Stimulated activated CD4-positive, alpha-beta T cell treated with anti-CD3 and anti-CD28 coated beads, Interleukin-2, amount 100 ng/mL, for 48 hours (primary cell): Measurements from ENCODE around the gene KHDC1L.
"Not testable (repeated sequence)": the region's sequence is repeated elsewhere in the genome, so short reads cannot be mapped to it uniquely, and the experiment has no call there.

Source experiments
- DNase-seq, 2 donors: peaks; one replicate each; pipeline ENCODE4 v3.0.0-alpha.2; 2020

Gene KHDC1L, protein sequence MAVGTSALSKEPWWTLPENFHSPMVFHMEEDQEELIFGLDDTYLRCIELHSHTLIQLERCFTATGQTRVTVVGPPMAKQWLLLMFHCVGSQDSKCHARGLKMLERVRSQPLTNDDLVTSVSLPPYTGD

DNA sequence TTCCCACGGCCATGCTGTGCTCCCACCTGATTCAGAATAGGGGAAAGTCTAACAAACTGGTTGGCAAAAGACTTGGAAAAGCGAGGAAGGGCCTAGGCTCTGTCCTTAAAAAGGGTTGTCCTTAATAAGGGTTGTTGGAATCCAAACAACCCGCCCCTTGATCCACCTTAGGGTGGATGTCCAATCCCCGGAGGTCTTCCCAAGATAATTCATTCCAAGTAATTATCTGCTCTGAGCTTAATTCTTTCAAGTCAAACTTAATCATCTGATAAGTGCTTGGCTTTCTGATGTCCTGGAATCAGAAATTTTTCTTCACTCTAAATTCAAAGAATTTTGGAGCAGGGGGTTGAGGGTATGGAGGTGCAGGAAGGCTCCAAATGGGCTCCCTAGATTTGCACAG lies at the start of gene KHDC1L:
Gene KHDC1L (minus strand): TSS at position 101 of the 400 bp plus-strand sequence. CDS start 88 bp downstream, at position 13.
- no peak for DNase-seq

DNA sequence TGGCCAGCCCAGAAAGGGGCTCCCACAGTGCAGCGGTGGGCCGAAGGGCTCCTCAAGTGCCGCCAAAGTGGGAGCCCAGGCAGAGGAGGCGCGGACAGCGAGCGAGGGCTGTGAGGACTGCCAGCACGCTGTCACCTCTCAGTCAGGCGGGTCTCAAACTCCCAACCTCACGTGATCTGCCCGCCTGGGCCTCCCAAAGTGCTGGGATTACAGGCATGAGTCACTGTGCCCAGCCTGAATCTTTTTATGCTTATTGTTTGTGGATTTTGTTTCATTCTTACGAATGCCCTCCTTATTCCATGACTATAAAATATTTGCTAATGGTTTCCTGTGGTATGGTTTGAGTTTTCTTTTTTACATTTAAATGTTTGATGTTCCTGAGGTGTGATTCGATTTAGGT lies 44.0 kb upstream of the KHDC1L start:
- DNase-seq: not testable (repeated sequence)

DNA sequence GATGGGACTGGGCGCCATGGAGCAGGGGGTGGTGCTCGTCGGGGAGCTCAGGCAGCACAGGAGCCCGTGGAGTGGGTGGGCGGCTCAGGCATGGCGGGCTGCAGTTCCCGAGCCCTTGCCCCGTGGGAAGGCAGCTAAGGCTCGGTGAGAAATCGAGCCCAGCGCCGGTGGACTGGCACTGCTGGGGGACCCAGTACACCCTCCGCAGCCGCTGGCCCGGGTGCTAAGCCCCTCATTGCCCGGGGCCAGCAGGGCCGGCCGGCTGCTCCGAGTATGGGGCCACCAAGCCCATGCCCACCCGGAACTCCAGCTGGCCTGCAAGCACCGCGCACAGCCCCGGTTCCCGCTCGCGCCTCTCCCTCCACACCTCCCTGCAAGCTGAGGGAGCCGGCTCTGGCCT lies 43.6 kb upstream of the KHDC1L start:
- DNase-seq: not testable (repeated sequence)

DNA sequence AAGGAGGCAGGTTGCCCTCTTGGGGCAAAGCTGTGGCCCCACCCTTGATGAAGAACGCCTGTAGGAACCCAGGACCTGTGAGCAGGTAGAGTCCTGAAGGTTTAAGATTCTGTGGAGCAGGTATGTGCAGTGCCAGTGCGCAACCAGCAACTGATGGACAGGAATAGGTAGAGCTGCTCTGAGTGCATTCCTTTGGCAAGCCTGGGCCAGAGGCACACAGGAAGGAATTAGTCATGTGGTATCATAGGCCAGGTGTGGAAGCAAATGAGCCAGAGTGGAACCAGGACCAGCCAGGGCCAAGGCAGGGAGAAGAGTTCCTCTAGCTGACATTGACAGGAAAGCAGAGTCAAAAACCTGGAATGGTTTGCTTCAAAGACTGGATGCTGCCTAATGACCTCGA lies 39.1 kb upstream of the KHDC1L start:
- DNase-seq: no peak

DNA sequence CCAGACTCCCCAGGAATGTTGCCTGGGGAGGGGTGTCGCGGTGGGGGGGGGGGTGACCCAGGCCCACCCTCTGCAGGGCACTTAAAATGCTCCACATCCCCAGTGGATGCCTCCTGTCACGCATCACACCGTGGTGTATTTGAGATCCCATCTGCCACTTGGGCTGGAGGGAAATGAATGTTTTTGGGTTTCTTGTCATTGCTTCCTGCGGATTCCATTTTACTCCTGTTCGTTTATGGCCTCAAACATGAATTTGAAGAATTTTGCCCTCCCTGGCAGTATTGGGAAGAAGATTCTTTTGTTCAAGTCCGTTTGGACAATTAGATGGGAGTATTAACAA lies 38.2 kb upstream of the KHDC1L start:
- DNase-seq: no peak

DNA sequence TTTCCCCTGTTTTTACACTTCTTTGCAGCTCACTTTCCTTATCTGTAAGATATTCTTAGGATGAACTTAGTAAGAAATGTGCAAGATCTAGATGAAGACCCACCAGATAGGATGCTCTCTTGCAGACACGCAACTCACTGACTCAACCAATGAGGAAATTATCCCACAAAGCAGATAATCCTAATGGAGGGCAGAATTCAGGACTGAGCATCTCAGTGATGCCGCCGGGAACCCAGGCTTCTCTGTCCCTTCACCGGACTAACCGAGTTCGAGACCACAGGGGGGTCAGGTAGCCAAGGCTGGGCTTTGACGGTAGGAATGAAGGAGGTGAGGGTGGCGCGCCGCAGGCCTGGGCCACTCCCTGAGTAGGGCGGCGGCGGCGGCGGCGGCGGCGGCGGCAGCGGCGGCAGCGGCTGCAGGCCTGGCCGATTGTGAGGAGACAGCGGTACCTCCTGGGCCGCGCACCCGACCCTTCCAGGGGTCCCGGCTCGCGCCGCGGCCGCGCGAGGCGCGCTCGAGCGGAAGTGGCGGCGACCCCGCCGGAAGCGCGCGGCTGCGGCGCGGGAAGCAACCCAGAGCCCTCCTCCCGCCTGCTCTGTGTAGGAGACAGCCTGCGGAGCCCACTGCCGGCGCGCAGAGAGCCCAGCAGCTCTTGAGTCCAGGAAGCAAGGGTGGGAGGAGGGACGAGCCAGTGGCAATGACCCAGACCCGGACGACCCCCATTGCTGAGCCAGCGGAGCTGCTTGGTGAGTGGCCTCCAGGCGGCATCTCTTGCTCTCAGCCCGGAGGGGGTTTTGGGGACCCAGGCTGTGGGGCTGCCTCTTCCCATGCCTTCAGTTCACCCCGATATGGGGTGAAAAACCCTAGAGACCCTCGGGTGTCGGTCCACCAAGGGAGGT lies 37.6 kb upstream of the KHDC1L start, which contains the start of gene KHDC1:
Gene KHDC1 (minus strand): TSS at position 526 of the 899 bp plus-strand sequence. CDS start 20,679 bp downstream, outside the sequence.
- DNase-seq: peak; percentile 40 to 57

DNA sequence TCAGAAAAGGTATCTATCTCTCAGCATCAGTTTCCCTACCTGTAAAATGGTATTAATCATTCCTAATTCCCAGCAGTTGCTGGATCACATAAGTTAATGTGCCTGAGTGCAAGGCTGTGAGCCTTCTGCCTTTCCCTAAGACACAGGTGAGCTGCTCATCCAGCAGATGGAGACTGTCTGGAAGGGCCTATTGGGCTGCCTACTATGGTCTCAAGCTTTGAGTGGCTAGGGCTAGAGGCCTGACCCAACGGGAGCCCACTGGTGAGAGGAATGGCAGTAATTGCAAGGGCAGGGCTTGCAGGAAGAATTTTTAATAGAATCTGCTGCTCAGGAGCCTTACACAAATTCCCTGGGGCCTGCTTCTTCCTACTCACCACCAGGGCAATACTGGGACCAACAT lies 33.4 kb upstream of the KHDC1L start:
- DNase-seq: no peak

DNA sequence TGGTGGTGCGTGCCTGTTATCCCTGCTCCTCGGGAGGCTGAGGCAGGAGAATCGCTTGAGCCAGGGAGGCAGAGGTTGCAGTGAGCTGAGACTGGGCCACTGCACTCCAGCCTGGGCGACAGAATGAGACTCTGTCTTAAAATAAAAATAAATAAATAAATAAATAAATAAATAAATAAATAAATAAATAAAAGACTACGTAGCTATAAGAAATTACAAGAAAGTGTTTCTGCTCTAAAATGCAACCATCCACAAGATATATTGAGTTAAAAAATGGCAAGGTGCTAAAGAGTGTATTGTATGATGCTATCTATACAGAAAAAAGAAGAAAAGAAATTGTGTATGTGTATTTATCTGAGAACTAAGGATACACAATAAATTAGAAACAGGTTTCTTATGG lies 29.0 kb upstream of the KHDC1L start:
- not testable (repeated sequence) for DNase-seq

DNA sequence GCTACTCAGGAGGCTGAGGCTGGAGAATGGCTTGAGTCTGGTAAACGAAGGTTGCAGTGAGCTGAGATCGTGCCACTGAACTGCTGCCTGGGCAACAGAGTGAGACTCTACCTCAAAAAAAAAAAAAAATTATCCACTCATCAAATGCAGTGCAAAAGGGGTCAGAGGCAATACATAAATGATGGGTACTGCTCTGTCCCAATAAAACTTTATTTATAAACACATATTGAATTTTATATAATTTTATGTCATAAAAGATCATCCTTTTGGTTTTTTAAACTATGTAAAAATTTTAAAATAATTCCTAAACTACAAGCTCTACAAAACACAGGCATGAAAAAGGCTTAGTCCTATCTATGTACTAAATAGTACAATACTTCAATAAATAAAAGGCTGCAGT lies 27.4 kb upstream of the KHDC1L start:
- DNase-seq: no peak

DNA sequence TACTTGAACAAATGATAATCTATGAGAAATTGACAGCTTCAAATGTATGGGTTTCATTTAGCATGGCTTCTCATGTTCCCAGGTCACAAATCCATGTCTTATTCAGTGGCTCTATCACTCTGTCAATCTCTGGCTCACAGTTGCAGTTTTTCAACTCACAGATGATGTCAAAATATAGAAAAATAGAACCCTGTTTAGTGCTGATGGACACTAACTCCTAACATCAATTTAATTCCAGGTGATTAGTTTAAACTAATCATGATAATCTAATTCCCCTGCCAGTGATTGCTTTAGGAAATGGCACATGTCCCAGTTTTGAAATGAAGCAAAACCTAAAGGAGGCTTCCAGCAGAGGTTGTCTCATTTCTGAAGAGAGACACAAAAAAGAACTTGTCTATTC lies 24.7 kb upstream of the KHDC1L start:
- no peak for DNase-seq

DNA sequence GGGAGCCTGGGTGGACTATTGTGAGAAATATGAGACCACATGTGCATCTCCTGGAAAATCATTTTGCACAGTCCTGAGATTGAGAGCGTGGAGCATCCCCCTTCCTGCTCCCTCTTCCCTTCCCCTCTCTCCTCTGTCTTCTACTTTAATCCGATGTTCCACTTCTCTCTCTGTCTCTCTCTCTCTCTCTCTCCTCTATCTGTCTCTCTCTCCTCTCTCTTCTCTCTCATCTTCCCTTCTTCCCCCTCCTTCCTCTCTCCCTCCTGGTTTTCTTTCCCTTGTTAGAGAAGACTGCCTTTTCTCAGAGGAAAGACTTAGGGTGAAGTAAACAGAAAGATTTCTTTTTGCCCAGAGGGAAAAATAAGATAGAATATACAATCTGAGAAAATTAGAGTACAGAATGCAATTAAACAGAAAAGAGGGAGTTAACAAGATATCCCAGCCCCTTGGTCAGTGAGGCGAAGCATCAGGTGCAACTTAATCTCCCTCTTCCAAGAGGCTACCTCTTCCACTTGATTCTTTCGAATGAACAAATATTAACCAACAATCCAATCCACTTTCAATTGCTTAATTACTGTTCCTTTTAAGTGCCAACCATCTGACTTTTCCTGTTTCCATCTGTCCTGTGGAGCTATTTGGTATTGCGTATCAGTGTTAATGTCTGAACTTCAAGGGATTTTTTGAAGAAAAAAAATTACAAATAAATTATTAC lies 23.1 kb upstream of the KHDC1L start:
- no peak for DNase-seq

DNA sequence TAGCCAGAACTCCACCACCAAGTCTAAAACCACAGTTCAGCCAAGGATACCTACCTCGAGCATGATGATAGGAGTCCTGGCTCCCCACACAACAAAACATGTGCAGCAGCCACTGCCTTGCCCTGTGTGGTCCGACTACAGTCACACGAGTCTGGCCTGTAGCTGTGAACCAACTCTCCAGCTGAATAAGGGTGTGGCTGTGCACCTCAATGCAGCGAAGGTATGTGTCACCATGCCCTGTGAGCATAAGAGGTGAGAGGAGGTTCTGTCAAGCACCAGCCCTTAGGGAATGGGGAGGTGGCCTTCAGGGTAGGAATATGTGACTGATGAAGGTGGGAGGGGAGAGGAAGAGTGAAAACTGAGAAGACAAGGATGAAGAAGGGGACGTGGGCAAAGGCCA lies 16.7 kb upstream of the KHDC1L start:
- DNase-seq: no peak

DNA sequence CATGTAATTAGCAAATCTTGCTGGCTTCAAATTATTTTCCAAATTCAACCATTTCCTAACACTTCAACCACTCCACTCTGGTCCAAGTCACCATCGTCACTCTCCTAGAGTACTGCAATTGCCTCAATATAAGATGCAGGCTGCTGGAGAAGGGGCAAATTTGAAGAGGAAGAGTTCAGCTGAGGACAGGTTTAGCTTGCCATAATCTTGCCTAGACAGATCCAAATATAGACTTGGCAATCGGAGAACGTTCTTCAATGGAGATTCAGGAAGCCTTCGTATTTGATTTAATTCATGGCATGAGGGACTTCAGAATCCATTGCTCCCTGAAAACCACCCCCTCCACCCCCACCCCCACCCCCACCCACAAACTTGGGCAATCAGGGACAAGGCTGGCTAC lies 15.4 kb upstream of the KHDC1L start:
- DNase-seq: no peak

DNA sequence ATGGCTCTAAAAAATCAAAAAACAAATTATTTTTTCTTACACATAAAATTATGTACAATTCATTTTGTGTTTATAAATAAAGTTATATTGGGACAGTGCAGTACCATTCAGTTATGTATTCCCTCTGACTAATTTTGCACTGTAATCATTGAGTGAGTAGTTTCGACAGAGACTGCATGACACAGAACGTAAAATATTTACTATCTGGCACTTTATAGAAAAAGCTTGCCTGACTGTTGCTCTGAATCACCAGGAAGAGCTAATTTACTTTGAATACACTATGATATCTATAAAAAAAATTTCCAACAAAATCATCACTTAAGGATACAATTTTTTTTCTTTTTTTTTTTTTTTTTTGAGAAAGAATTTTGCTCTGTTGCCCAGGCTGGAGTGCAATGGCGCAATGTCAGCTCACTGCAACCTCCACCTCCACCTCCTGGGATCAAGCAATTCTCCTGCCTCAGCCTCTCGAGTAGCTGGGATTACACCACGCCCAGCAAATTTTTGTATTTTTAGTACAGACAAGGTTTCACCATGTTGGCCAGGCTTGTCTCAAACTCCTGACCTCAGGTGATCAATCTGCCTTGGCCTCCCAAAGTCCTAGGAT lies 11.0 kb upstream of the KHDC1L start:
- no peak for DNase-seq

DNA sequence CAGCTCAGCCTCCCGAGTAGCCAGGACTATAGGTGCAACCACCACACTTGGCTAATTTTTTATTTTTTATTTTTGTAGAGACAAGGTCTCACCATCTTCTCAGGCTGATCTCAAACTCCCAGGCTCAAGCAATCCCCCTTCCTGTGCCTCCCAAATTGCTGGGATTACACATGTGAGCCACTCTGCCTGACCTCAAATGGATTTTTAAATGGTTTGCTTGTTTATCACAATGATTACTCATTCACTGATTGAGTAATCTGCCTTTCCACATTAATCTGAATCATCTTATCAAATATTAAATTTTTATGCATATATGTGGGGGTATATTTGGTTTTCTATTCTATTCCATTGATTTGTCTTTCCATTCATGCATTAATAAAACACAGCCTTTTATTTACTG lies 9.4 kb upstream of the KHDC1L start:
- no peak for DNase-seq

DNA sequence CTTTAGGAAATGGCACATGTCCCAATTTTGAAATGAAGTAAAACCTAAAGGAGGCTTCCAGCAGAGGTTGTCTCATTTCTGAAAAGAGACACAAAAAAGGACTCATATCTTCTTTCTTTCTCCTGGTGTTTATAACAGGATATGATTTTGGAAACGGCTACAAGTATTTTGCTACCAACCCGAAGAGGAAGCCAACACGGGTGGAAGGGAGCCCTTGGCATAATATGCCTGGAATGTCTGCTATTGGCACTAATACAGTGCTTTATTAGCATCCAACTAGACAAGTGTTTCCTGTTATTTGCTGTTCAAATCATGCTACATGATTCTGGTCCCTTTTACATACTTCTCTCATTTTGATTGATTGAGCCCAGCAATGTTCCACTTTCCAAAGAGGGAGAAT lies 8.7 kb upstream of the KHDC1L start:
- DNase-seq: not testable (repeated sequence)

DNA sequence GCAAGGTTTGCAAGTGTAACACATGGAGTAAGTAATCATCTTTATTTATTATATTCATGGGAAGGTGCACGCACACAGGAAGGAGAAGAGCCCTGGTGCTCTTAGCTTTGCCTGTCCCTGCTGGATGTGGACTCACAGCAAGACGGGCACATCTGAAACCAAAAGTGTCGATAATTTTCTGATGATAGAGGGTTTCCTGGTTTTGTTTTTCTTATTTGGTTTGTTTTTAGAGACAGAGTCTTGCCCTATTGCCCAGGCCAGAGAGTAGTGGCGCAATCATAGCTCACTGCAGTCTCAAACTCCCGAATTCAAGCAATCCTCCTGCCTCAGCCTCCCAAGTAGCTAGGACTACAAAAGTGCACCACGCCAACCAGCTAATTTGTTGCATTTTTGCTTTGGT lies 7.8 kb upstream of the KHDC1L start:
- DNase-seq: no peak

DNA sequence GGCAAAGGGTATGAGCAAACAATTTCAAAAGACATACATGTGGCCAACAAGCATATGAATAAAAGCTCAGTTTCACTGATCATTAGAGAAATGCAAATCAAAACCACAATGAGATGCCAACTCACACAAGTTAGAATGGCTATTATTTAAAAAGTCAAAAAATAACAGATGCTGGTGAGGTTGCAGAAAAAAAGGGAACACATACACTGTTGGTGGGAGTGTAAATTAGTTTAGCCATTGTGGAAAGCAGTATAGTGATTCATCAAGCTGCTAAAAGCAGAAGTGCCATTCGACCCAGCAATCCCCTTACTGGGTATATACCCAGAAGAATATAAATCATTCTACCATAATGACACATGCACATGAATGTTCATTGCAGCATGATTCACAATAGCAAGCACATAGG lies 6.7 kb upstream of the KHDC1L start:
- no peak for DNase-seq

DNA sequence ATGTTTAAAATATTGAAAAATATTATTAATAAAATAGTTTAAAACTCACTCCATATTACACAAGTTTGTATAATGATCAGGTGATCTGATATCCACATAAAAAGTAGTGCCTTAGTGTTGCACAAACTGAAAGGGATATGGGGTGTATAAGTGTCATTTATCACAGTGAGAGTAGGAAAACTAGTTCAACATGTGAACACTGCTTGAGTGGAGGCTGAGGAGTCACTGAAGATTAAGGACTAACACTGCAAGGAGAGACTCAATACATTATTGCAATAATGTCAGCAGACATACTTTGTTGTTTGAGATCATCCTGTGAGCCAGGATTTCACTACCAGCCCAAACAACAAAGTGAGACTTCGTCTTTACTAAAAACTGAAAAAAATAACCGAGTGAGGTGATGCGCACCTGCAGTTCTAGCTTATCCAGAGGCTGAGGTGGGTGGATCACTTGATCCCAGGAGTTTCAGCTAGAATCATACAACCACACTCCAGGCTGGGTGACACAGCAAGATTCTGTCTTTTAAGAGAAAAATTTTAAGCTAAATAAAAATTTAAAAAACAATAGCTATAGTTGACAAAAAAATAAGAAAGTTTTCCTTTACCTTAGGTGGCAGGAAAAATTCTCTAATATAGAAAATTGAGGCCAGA lies 2.4 kb upstream of the KHDC1L start:
- no peak for DNase-seq

DNA sequence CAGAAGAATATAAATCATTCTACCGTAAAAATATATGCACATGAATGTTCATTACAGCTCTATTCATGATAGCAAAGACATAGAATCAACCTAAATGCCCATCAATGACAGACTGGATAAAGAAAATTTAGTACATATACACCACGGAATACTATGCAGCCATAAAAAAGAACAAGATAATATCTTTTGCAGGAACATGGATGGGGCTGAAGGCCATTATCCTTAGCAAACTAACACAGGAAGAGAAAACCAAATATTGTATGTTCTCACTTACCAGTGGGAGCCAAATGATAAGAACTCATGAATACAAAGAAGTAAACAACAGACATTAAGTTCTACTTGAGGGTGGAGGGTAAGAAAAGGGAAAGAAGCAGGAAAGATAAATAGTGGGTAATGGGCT lies 8.4 kb downstream of the KHDC1L start:
- no peak for DNase-seq

DNA sequence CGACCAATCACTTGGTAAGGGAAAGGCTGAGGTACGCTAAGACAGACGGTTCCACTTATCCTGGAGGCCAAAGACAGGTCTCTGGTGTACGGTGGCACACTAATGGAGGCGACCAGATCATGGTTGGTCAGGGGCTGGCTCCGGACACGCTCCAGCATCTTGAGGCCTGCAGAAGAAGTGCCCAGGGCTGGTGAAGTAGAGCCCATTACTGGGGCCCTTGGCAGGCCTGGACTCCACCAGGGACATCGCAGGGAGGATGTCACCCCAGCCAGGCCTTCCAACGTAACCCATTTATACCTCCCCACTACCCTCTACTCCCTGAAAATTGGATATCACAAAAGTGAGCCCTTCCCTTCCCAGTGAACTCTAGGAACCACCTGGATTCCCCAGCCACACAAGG lies 16.2 kb downstream of the KHDC1L start:
- no peak for DNase-seq

DNA sequence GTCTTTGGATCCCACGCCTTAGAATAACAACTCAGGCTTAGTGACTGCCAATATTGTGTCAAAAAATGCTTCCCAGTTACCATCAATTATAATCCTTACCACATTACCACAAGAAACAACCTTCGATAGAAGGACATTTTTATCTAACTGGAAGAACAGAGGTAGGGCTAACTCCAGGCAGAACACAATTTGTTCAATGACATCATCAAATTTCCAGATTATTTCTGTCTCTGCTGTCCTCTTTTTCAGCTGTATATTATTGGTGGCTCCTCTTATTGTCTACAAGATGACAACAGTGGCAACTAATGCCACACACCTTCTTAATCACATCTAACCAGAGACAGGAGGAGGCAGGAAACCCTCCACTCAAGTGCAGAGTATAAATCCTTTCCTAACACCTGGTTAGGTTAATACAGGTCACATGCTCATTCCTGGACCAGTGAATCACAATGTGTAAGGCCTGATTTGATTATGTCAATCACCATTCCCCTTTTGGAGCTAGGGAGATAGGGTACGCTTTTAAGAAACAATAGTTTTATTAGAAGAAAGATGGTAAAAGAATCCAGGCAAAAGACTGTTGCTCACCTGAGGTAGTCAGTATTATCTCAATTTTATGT lies 18.0 kb downstream of the KHDC1L start:
- DNase-seq: no peak

DNA sequence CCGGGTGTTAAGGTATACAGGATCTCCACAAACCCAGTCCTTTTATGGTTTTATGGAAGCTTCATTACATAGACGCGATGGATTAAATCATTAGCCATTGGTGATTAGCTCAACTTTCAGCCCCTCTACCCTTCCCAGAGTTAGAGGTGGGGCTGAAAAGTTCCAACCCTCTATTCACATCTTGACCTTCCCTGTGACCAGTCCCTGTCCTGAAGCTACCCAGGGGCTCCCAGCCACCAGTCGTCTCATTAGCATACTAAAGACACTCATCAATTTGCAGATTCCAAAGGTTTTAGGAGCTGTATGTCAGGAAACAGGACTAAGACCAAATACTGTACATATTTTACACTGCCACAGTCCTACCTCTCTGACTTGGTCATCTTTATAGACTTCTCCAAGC lies 21.0 kb downstream of the KHDC1L start:
- no peak for DNase-seq
